Activated B cell treated with CpG ODN at 0.5 μM for 24 hours (primary cell): ENCODE data around the gene PLCD4. TPM values are rescaled to one million over a fixed set of nuclear protein-coding genes. Genes with fewer than 3 reads are reported as not detected.
A peak's percentile ranks its signal among the peaks of the same experiment; 100 is the strongest.

Experiments used
- ATAC-seq: fragments of 200-7000 bp; cut with Tn5 transposase; one replicate; pipeline ENCODE4 v1.10.0; 2021; ENCODE audit warnings: low read depth, mild to moderate bottlenecking, moderate library complexity
- CTCF ChIA-PET: fragments of 350-600 bp; sonication (Branson Sonifier 250); formaldehyde crosslinking; loops from one replicate; lab custom pipeline; 2021; ENCODE audit warnings: antibody characterized with exemption; lab: Charles Lee
- POLR2A ChIA-PET: fragments of 350-600 bp; sonication (Branson Sonifier 250); formaldehyde crosslinking; loops from one replicate; lab custom pipeline; 2021; ENCODE audit warnings: antibody characterized with exemption; lab: Charles Lee
- DNase-seq: peaks from one replicate; pipeline ENCODE4 v3.0.0; 2022
- H3K27ac Mint-ChIP-seq: one replicate; pipeline ENCODE4 v1.8.0; 2020; ENCODE audit warnings: mixed read lengths
- H3K27me3 Mint-ChIP-seq: one replicate; pipeline ENCODE4 v1.8.0; 2021; ENCODE audit warnings: mixed read lengths
- H3K36me3 Mint-ChIP-seq: one replicate; pipeline ENCODE4 v1.8.0; 2021; ENCODE audit warnings: low read depth, mixed read lengths
- H3K4me1 Mint-ChIP-seq: one replicate; pipeline ENCODE4 v1.8.0; 2021; ENCODE audit warnings: mixed read lengths
- H3K4me3 Mint-ChIP-seq: one replicate; pipeline ENCODE4 v1.8.0; 2020; ENCODE audit warnings: mild to moderate bottlenecking, mixed read lengths
- H3K9me3 Mint-ChIP-seq: one replicate; pipeline ENCODE4 v1.8.0; 2020; ENCODE audit warnings: mixed read lengths
- intact Hi-C: fragments of 100-400 bp; cut with micrococcal nuclease; formaldehyde crosslinking; loops from one replicate; pipeline ENCODE4 v1.15.1; 2024
- total RNA-seq: library from RNA; stranded (reverse); gene quantifications from 2 replicates; pipeline ENCODE4 v1.2.3, GENCODE V29; 2022
- TF ChIP-seq, protein P1 (sequence below): fragments of 200-600 bp; IDR thresholded peaks from one replicate; pipeline ENCODE4 v1.8.0; 2022; ENCODE audit warnings: antibody characterized with exemption, mild to moderate bottlenecking

PLCD4 gene
- total RNA-seq, 1 donor from 2014 or later = 0.64 TPM

DNA sequence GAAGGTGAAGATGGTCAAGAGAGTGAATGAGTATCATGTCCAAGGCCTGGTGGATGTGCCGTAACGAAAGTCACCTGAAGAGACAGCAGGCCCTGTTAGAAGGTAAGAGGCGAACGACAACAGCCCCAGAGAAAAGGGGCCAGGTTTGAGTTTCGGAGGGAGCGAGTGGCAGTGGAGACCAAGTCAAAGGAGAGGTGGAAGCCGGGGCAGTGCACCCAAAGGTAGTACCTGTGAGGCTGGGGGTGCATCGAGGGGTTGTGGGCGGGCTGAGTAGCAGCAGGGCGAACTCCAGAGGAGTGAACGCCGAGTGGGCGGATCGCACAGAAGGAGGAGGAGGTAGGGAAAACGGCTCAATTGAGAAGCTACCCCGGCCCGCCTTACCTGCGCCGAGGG, 39.9 kb upstream of the PLCD4 start:
- peak overlapping the region; percentile 99 for H3K27ac Mint-ChIP-seq
- DNase-seq = no peak
- ChIA-PET CTCF (no interaction called here), POLR2A (interaction anchor here (0.6 to 1.2 kb wide), 9 partner anchors 9 to 351 kb away, joined by 3 to 7 read pairs (median 3); partner anchors contain the start of genes ARPC2, BCS1L, CTDSP1 and TTLL4)
- H3K4me1 Mint-ChIP-seq = peaks cover 45% of the 10 kb centered on the region
- ATAC-seq = peak; percentile 44
- no peaks in the 10 kb centered on the region for H3K9me3 Mint-ChIP-seq
- intact Hi-C loops = loop anchor here (1.0 to 10.0 kb wide), 16 partner anchors 92 to 931 kb away; partner anchors contain the start of genes AAMP, ARPC2, BCS1L and CNPPD1
- no peaks in the 10 kb centered on the region for H3K27me3 Mint-ChIP-seq
- TF ChIP-seq, protein P1, sequence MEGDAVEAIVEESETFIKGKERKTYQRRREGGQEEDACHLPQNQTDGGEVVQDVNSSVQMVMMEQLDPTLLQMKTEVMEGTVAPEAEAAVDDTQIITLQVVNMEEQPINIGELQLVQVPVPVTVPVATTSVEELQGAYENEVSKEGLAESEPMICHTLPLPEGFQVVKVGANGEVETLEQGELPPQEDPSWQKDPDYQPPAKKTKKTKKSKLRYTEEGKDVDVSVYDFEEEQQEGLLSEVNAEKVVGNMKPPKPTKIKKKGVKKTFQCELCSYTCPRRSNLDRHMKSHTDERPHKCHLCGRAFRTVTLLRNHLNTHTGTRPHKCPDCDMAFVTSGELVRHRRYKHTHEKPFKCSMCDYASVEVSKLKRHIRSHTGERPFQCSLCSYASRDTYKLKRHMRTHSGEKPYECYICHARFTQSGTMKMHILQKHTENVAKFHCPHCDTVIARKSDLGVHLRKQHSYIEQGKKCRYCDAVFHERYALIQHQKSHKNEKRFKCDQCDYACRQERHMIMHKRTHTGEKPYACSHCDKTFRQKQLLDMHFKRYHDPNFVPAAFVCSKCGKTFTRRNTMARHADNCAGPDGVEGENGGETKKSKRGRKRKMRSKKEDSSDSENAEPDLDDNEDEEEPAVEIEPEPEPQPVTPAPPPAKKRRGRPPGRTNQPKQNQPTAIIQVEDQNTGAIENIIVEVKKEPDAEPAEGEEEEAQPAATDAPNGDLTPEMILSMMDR = no peak
- H3K4me3 Mint-ChIP-seq = peak overlapping the region; percentile 97
- peaks cover 50% of the 10 kb centered on the region for H3K36me3 Mint-ChIP-seq

DNA sequence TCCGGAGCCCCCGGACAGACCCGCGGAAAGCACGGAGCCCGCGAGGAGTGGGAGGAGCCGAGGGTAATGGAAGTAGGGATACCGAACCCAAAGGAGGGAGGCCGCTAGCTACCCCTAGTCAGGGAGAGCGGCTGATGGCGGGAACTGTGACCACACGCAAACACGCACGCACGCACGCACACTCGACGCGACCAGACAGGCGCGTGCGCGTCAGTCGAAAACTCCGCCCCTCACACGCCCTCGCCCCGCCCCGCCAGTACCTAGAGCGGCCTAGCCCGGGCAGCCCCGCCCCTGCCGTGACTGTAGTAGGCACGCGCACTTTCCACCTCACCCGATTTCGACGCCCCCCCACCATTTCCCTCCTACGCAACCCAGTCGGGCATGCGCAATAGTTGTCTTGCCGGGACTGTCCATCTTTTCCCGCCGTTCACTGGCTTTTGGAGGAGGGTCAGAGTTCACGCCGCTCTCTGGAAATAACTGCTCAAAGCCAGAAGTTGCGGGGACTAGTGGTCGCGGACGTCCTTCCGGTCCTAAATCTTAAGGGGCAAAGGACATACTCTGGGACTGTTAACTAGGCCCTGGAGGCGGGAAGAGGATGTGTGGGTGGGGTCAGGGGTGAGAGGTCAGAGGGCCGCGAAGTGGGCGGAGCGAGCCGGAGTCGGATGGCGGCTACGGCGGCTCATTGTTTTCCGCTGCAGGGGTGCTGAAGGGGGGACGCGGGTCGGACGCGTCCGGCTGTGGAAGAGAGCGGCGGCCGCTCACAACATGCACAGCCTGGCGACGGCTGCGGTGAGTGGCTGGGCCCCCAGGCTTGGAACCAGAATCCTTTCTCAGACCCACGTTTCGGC, 39.3 kb upstream of the PLCD4 start, which contains the start of the genes CNOT9 and USP37:
CNOT9 (plus strand) TSS at position 650 of the 848 bp plus-strand sequence; CDS start at position 766, 116 bp downstream.
USP37 (minus strand) TSS at position 162 of the 848 bp plus-strand sequence. CDS start 9,698 bp downstream, outside the sequence.
- POLR2A ChIA-PET = interaction anchor here (0.6 to 1.2 kb wide), 9 partner anchors 10 to 352 kb away, joined by 3 to 7 read pairs (median 3); partner anchors contain the start of genes ARPC2, BCS1L, CTDSP1 and TTLL4
- Mint-ChIP-seq H3K9me3 (no peaks in the 10 kb centered on the region), H3K27ac (peak within 1 kb of the TSS; percentile 99), H3K36me3 (peaks cover 53% of the 10 kb centered on the region), H3K4me3 (peak within 1 kb of the TSS; percentile 97), H3K4me1 (peaks cover 45% of the 10 kb centered on the region), H3K27me3 (no peaks in the 10 kb centered on the region)
- CTCF ChIA-PET = no interaction called here
- TF ChIP-seq, protein P1 = no peak
- ATAC-seq (peak; percentile 92), DNase-seq (peak; percentile 100)
- intact Hi-C loops = loop anchor here (1.0 to 10.0 kb wide), 16 partner anchors 91 to 930 kb away; partner anchors contain the start of genes AAMP, ARPC2, BCS1L and CNPPD1

- intact Hi-C loops = loop anchor here (2.0 to 10.0 kb wide), 8 partner anchors 94 to 930 kb away; partner anchors contain the start of genes ARPC2, CNPPD1, DNPEP and GMPPA
- peaks cover 45% of the 10 kb centered on the region for H3K4me1 Mint-ChIP-seq
Observed at GRCh38 chr2:218569038-218569431, 38.7 kb upstream of the PLCD4 start.

DNA sequence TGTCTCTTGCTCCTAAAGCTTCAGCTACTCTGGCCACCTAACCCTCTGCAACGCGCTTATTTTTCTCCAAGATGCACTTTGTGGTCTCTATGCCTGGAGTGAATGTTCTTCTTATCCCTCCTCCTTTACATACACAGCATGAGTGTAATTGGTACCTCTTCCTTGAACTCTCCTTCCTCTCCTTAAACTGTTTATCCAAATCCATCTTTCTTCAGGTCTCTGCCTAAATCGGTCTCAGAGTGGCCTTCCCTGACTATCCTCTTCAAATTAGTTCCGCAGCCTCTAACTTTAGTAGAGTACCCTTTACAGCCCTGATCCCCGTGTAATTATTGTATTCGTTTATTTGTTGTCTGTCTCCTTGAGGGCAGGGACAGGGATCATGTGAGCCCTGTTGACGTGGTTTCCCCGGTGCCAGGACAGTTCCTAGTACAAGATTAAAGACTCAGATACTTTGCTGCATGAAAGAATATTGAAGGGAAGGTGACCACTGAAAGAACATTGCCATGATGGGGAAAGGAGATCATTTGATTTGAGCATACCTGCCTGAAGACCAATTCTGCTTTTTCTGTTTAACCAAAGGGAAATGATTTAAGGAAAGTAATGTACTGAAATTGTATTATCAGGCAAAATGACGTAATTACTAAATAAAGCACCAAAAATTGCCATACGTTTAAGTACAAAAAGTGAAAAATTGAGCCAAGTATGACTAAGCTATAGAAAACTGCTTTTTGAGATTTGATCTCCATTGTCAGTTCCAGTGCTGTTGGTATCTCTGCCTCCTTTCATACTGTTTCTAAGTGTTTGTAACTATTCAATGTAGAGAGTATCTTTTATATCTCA, 37.8 kb upstream of the PLCD4 start:
- intact Hi-C loops = loop anchor here (2.0 to 10.0 kb wide), 8 partner anchors 95 to 929 kb away; partner anchors contain the start of genes ARPC2, CNPPD1, DNPEP and GMPPA
- CTCF ChIA-PET = no interaction called here
- Mint-ChIP-seq H3K27ac (peak overlapping the region; percentile 99), H3K4me1 (peaks cover 45% of the 10 kb centered on the region), H3K4me3 (peak overlapping the region; percentile 97), H3K36me3 (peaks cover 59% of the 10 kb centered on the region), H3K9me3 (no peaks in the 10 kb centered on the region), H3K27me3 (no peaks in the 10 kb centered on the region)
- ATAC-seq (no peak), DNase-seq (no peak)
- TF ChIP-seq, protein P1 = no peak
- POLR2A ChIA-PET = interaction anchor here (0.6 to 0.7 kb wide), 2 partner anchors 86 to 103 kb away, joined by 4 read pairs; no protein-coding TSS in a partner anchor

More at GRCh38 chr2:218569038-218569431, 38.7 kb upstream of the PLCD4 start:
- Mint-ChIP-seq H3K36me3 (peaks cover 53% of the 10 kb centered on the region), H3K27ac (peak overlapping the region; percentile 99), H3K27me3 (no peaks in the 10 kb centered on the region), H3K9me3 (no peaks in the 10 kb centered on the region), H3K4me3 (peak overlapping the region; percentile 97)
- CTCF ChIA-PET = no interaction called here
- POLR2A ChIA-PET = no interaction called here
- TF ChIP-seq, protein P1 = no peak
- ATAC-seq (peak; percentile 2), DNase-seq (no peak)
